PC-9 (cell line): ENCODE measurements around the gene NTM. TPM values are rescaled to one million over a fixed set of nuclear protein-coding genes. Genes with fewer than 3 reads are reported as not detected.
A peak's percentile ranks its signal among the peaks of the same experiment; 100 is the strongest.

Source experiments
- BruUV-seq: library from RNA; stranded (reverse); fragments of 400-500 nt; replicated peaks from 2 replicates; lab custom pipeline; 2021; lab: Mats Ljungman, UMichigan
- CTCF ChIA-PET: fragments of 300-600 bp; sonication (Branson Sonifier 250); formaldehyde crosslinking; loops from one replicate; lab custom pipeline; 2022; ENCODE audit warnings: antibody characterized with exemption; lab: Charles Lee
- POLR2A ChIA-PET: fragments of 300-600 bp; sonication (Branson Sonifier 250); formaldehyde crosslinking; loops from one replicate; lab custom pipeline; 2022; ENCODE audit warnings: antibody characterized with exemption; ENCODE audit not compliant: unreplicated experiment; lab: Charles Lee
- DNase-seq, 2 experiments: peaks; one replicate each; pipeline versions ENCODE4 v3.0.0 to v3.0.0-alpha.2; 2015 to 2022; ENCODE audit warnings: mixed read lengths in 1 of 2
- H2AFZ ChIP-seq: fragments of 200-600 bp; sonication (generic); 2 replicates; pipeline ENCODE4 v1.8.1; 2017; ENCODE audit warnings: antibody characterized with exemption
- H3F3A ChIP-seq: fragments of 200-600 bp; sonication (generic); 2 replicates; pipeline ENCODE4 v1.8.1; 2017; ENCODE audit warnings: antibody characterized with exemption, mild to moderate bottlenecking, low read depth; ENCODE audit not compliant: insufficient read depth
- H3K27ac ChIP-seq: fragments of 200-600 bp; sonication (generic); 2 replicates; pipeline ENCODE4 v1.6.1; 2016; ENCODE audit warnings: mixed run types
- H3K27me3 ChIP-seq: fragments of 200-600 bp; sonication (generic); 2 replicates; pipeline ENCODE4 v1.6.1; 2016; ENCODE audit warnings: low read depth, mixed run types; ENCODE audit not compliant: insufficient read depth
- H3K36me3 ChIP-seq: fragments of 200-600 bp; sonication (generic); 2 replicates; pipeline ENCODE4 v1.6.1; 2016; ENCODE audit warnings: low read depth, mixed run types
- H3K4me1 ChIP-seq: fragments of 200-600 bp; sonication (generic); replicated peaks from 2 replicates; pipeline ENCODE4 v1.6.1; 2016; ENCODE audit warnings: mixed run types; ENCODE audit not compliant: insufficient read depth
- H3K4me2 ChIP-seq: fragments of 200-600 bp; sonication (generic); 2 replicates; pipeline ENCODE4 v1.6.1; 2017; ENCODE audit warnings: mixed run types
- H3K4me3 ChIP-seq: fragments of 200-600 bp; sonication (generic); 2 replicates; pipeline ENCODE4 v1.6.1; 2016; ENCODE audit warnings: mixed run types
- H3K79me2 ChIP-seq: fragments of 200-600 bp; sonication (generic); 2 replicates; pipeline ENCODE4 v1.6.1; 2017; ENCODE audit warnings: low read depth, mixed run types
- H3K9me2 ChIP-seq: fragments of 200-600 bp; sonication (generic); 2 replicates; pipeline ENCODE4 v1.8.1; 2017; ENCODE audit warnings: mild to moderate bottlenecking; ENCODE audit not compliant: insufficient read depth
- H3K9me3 ChIP-seq: fragments of 200-600 bp; sonication (generic); 2 replicates; pipeline ENCODE4 v1.8.1; 2016; ENCODE audit warnings: low read depth; ENCODE audit not compliant: insufficient read depth
- H4K20me1 ChIP-seq: fragments of 200-600 bp; sonication (generic); 2 replicates; pipeline ENCODE4 v1.8.1; 2017; ENCODE audit not compliant: insufficient read depth
- CTCF ChIP-seq: fragments of 200-600 bp; sonication (generic); conservative IDR thresholded peaks from 2 replicates; pipeline ENCODE4 v1.6.1; 2017; ENCODE audit warnings: mixed run types, antibody characterized with exemption, mild to moderate bottlenecking, moderate library complexity
- EZH2 ChIP-seq: fragments of 200-600 bp; sonication (generic); IDR thresholded peaks from 2 replicates; pipeline ENCODE4 v1.8.0; 2017; ENCODE audit warnings: antibody characterized with exemption, low read depth
- intact Hi-C: fragments of 100-400 bp; cut with micrococcal nuclease; formaldehyde crosslinking; loops from one replicate; pipeline ENCODE4 v1.10.0; 2022; ENCODE audit not compliant: unreplicated experiment
- total RNA-seq: library from RNA; stranded (reverse); gene quantifications from 2 replicates; pipeline ENCODE4 v1.2.3, GENCODE V29; 2021

Gene NTM
- total RNA-seq, 1 experiment from 2014 or later, result not detected

- CTCF ChIA-PET, result no interaction called here
- no peak for TF ChIP-seq EZH2
- TF ChIP-seq CTCF, result no peak
- Histone ChIP-seq H2AFZ (no peak overlapping the region), H3F3A (no peaks in the 10 kb centered on the region), H3K36me3 (no peaks in the 10 kb centered on the region), H3K79me2 (no peaks in the 10 kb centered on the region), H3K27ac (no peak overlapping the region), H3K9me2 (no peaks in the 10 kb centered on the region), H3K4me3 (no peak overlapping the region), H3K9me3 (no peaks in the 10 kb centered on the region), H3K4me2 (no peak overlapping the region), H4K20me1 (no peaks in the 10 kb centered on the region), H3K4me1 (no peaks in the 10 kb centered on the region), H3K27me3 (peaks cover 26% of the 10 kb centered on the region)
- BruUV-seq, result no TSS peak
- intact Hi-C loops, result no loop called here
- no peak for DNase-seq
- POLR2A ChIA-PET, result no interaction called here
Observed at GRCh38 chr11:131957875-131958274, 587.5 kb downstream of the NTM start.

- POLR2A ChIA-PET, result no interaction called here
- Histone ChIP-seq H3K4me1 (no peaks in the 10 kb centered on the region), H3K4me3 (no peak overlapping the region), H3F3A (no peaks in the 10 kb centered on the region), H3K4me2 (no peak overlapping the region), H3K36me3 (no peaks in the 10 kb centered on the region), H3K27ac (no peak overlapping the region), H3K27me3 (no peaks in the 10 kb centered on the region), H4K20me1 (no peaks in the 10 kb centered on the region), H3K9me2 (no peaks in the 10 kb centered on the region), H2AFZ (no peak overlapping the region), H3K79me2 (no peaks in the 10 kb centered on the region), H3K9me3 (no peaks in the 10 kb centered on the region)
- no peak for TF ChIP-seq EZH2
- TF ChIP-seq CTCF, result no peak
- no TSS peak for BruUV-seq
- no peak for DNase-seq
- intact Hi-C loops, result no loop called here
- CTCF ChIA-PET, result no interaction called here
Observed at GRCh38 chr11:131962818-131963217, 592.4 kb downstream of the NTM start.

- no peaks in the 10 kb centered on the region for H3K9me3 ChIP-seq
- no TSS peak for BruUV-seq
- no peak overlapping the region for H3K4me2 ChIP-seq
- no peak overlapping the region for H3K27ac ChIP-seq
- H3K4me1 ChIP-seq, result no peaks in the 10 kb centered on the region
- no peaks in the 10 kb centered on the region for H3F3A ChIP-seq
- no peaks in the 10 kb centered on the region for H3K27me3 ChIP-seq
- TF ChIP-seq CTCF (no peak), EZH2 (no peak)
- no peak overlapping the region for H2AFZ ChIP-seq
- DNase-seq, result peak in 1 of 2 experiments; percentile 32
- H3K36me3 ChIP-seq, result no peaks in the 10 kb centered on the region
- no peak overlapping the region for H3K4me3 ChIP-seq
- POLR2A ChIA-PET, result no interaction called here
- CTCF ChIA-PET, result no interaction called here
- no peaks in the 10 kb centered on the region for H3K79me2 ChIP-seq
- no peaks in the 10 kb centered on the region for H4K20me1 ChIP-seq
- intact Hi-C loops, result no loop called here
- H3K9me2 ChIP-seq, result no peaks in the 10 kb centered on the region
Observed at GRCh38 chr11:131964698-131965483, 594.5 kb downstream of the NTM start.
